Mucosa of gallbladder (tissue), 1 donor: ENCODE measurements around the gene ZBTB37. TPM values are rescaled to one million over a fixed set of nuclear protein-coding genes. Genes with fewer than 3 reads are reported as not detected.
"Not testable (repeated sequence)": the region's sequence is repeated elsewhere in the genome, so short reads cannot be mapped to it uniquely, and the experiment has no call there.

Experiments
- DNase-seq: peaks from one replicate; pipeline ENCODE4 v3.0.0-alpha.2; 2020; ENCODE audit warnings: low spot score
- total RNA-seq: library from RNA; stranded (reverse); gene quantifications from one replicate; pipeline ENCODE4 v1.2.1, GENCODE V29; 2021
- donor health status: DM: no; HTN: no; CAD: no.

ZBTB37 gene, protein sequence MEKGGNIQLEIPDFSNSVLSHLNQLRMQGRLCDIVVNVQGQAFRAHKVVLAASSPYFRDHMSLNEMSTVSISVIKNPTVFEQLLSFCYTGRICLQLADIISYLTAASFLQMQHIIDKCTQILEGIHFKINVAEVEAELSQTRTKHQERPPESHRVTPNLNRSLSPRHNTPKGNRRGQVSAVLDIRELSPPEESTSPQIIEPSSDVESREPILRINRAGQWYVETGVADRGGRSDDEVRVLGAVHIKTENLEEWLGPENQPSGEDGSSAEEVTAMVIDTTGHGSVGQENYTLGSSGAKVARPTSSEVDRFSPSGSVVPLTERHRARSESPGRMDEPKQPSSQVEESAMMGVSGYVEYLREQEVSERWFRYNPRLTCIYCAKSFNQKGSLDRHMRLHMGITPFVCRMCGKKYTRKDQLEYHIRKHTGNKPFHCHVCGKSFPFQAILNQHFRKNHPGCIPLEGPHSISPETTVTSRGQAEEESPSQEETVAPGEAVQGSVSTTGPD
- total RNA-seq = 13.0 TPM

DNA sequence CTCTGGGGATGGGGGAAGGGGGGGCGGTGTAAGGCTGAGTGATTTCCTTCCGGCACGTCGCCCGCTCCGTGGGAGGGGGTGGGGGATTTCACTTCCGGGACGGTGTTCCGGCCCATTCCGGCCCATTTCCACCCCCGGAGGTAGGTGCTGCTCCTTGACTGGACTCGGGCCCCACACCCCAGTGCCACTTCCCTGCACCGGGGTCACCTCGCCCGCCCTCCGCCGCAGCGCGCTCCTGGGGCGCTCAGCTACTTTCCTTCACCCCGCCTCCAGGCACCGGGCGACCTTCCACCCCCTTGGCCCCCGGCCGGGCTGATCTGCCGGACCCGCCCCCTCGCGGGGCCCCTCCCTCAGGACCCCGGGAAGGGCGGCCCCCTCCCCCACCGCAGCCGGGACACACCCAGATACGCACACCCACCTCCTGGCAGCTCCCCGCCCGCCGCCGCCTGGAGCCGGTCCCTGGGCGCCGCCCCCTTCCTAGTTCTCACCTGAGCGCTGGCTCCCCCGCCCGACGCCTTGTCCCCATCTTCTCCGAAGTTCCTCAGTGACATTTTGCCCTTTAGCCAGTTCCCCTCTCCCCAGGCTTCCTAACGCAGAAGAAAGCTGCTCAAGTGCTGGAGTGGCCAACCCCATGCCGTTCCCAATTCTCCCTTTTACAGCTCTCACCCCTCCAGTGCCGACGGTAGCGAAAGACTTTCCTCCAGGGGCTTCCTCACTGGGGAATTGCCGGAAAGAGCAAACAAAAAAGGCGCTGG, at the start of gene ZBTB37:
Gene ZBTB37, plus strand, starts transcription at position 115 of the 755 bp plus-strand sequence. CDS start 1,846 bp downstream, outside the sequence.
- peak; percentile 92 for DNase-seq

DNA sequence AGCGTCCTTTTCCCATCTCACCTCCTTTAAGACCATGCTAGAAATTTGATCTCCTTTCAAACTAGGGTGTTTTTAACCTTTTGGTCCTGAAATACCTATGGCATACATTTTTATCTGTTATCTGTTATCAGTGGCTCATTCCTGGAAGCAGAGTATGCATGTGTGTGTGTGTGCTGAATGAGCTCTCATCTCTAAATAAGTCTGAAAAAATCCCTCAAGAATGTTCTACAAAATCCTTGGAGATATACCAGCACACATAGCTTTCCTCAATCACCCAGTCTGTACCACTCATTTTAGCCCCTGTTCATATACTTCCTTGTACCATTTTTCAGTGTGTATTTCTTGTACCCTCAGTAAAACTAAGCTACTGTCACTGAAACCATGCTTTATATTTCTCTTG, 49.7 kb upstream of the ZBTB37 start:
- no peak for DNase-seq

DNA sequence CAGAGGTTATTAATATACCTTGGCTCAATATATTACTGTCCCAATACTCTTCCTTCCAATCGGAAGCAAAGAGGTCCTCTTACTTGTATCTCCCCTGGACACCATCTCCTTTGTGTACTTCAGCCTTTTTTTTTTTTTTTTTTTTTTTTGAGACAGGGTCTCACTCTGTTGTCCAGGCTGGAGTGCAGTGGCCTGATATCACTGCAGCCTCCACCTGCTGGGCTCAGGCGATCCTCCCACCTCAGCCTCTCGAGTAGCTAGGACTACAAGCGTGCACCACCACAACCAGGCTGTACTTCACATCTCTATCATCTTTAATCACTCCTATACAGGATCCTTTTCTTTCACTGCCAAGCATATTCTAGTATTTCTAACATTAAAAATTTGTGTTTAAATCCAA, 46.5 kb upstream of the ZBTB37 start:
- no peak for DNase-seq

DNA sequence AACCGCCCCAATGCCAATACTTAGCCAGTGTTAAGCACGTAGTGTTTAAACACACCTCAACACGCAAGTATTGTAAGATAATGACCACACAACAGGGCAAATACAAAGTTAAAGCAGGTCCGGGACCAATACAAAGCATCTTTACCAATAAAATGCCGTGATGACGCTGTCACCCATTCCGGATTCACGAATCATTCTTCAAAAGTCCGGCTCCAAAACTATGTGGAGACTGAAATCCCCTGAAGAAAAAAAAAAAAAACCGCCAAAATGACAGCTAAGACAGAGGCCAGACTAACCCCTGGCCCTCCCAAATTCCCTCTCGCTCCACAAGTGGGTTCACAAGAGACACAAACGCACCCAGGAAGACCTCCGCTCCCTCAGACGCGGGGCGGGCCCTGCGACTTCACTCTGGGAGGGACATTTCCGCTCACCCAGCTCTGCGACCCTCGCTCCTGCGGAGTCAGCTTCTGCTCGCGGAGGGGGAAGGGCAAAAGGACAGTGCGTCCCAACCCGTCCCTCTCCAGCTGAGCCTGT, 44.3 kb upstream of the ZBTB37 start:
- DNase-seq = no peak

DNA sequence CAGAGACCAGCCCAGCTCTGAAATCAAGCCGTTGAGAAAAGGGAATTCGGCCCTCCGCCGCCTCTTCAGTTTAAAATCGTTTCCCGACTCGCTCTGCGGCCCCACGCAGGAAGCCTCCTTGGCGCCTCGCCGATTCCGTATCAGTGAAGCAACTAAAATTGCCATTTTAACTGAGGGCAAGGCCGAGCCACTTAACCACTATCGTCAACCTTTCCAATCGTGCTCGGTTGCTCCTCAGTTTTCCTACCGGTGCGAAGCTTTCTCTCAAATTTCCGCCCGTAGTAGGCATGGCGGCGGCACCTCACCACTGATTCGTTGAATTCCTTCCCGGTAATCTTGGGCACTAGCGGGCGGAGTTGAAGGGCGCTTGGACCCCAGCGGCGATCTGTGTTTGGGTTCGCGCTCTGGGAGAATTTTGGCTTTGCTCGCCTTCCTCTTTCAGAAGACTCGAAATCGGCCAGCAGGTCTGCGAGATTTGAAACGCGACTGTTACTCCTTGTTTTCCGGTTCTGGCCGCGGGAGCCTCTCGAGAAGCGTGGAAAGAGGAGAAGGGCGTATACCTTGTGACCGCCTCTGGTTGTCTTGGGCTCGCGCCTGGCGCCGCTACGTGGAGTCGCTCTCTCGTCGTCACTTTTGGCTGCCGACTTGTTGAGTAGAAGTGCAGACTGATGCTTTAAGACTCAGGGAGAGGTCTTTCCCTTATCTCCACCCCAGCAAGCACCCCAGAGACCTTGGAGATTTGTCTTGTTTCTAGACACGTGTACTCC, 43.7 kb upstream of the ZBTB37 start, which contains the start of the genes CENPL and DARS2:
Gene CENPL, minus strand, starts transcription at position 569 of the 767 bp plus-strand sequence. CDS start 13,584 bp downstream, outside the sequence.
Gene DARS2, plus strand, starts transcription at position 359 of the 767 bp plus-strand sequence. CDS start 557 bp downstream, outside the sequence.
- peak; percentile 97 for DNase-seq

DNA sequence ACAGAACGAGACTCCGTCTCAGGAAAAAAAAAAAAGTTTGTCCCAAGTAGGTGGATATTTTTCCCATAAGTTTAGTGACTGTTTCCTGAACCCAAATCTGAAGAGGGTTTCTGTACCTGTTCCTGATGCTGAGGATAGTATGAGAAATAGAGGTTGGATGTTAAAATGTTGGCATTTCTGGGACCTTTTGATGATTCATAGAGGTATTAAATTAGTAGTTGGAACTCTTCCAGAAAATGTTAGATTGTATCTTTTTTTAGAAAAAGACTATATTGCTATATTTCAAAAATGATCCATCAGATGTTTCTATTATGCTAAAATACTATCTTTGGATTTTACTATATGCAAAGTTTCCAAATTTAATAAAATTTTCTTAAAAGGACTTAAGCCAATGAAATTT, 40.6 kb upstream of the ZBTB37 start:
- no peak for DNase-seq

DNA sequence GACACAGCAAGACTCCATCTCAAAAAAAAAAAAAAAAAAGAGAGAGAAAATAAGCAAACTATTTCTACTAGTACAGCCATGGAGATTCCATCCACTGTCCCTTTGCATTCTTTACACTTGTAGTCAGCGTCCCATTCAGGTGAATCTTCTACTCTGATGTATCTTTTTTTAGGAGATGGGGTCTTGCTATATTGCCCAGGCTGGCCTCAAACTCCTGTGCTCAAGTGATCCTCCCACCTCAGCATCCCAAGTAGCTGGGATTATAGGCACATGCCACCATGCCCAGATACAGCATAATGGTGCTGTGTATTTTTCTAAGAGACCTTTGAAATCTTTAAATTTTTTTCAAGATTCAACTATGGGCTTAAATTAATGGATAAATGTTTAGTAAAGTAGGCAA, 35.4 kb upstream of the ZBTB37 start:
- DNase-seq = no peak

DNA sequence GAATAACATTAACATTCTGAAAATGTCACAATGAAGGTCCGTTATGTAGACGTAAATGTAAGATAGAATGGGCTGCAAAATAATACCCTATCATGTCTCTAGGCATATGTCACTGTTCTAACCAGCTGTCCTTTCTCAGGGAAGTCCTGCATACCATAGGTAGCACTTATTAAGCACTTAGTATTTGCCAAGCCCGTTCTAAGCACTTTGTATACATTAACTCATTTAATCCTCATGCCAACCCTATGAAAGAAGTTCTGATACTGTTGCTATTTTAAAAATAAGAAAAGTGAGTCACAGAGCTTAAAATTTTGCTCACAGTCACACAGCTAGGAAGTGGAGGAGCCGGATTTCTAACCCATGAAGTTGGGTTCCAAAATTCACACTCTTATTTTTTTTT, 16.1 kb upstream of the ZBTB37 start:
- DNase-seq = no peak

DNA sequence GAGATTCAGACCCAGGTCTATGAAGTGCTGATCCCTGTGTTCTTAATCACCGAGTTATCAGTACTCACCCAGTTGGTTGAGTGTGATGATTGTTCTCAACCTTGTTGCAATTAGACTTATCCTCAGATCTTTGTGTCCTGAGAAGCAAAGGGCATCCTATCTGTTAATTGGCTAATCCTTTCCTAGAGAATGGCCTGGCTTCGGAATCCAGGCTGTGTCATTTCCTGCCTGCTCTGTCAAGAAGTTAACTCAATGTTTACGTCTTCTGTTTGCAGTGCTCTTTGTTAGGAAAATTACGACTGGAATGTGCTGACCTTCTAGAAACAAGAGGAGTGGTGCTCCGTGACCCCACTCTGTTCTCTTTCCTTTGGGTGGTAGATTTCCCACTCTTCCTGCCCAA, 15.1 kb upstream of the ZBTB37 start:
- no peak for DNase-seq

DNA sequence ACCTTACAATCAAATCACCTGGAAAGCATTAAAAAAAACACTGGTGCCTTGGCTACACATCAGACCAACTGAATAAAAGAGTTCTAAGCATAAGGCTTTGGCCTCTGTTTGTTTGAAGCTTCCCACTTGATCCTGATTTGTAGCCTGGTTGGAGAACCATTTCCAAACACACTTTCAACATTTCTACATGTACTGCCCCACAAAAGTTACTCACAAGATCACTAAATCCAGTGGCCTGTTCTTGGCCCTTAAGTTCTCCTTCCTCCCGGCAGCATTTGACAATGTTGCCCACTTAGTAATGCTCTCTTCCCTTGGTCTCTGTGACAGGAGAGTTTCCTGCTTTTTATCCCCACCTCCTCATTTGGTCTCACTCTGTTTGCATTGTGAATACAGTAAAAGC, 12.2 kb upstream of the ZBTB37 start:
- DNase-seq = no peak

DNA sequence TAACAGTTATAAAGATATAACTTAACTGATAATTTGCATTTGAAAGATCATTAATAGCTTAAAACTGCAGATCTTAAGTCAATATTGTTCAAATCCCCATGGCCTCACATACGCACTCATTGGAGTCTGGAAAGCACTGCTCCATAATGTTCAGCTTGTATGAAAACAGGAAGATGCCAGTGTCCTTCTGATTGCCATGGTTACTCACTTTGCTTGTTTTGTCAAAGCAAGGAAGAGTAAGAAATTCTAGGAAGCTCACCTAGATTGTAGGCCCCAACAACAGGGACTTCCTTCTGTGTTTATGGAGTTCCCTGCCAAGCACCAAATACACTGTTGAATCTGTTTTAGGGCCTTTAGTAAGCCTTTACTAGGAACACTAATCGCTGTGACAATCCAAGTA, 11.3 kb upstream of the ZBTB37 start:
- no peak for DNase-seq

DNA sequence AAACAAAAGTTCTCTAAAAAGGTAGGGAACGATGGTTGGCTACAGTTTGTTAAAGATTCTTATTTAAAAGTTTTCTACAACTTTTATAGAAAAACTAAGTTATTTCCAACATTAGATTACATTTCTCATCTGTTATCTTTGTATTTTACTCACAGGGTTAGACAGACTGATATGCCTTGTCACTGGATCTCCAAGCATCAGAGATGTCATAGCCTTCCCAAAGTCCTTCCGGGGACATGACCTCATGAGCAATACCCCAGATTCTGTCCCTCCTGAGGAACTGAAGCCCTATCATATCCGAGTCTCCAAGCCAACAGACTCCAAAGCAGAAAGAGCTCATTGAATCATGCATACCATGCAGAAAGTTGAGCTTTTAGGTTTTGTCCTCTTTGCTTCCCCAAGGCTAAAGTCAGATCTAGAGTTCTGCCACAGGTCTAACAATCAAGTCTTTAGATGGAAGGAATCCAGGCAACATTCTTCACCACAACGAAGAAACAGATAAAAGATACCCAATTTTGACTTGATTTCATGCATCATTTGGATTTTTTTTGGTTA, 10.7 kb upstream of the ZBTB37 start:
- DNase-seq = no peak

DNA sequence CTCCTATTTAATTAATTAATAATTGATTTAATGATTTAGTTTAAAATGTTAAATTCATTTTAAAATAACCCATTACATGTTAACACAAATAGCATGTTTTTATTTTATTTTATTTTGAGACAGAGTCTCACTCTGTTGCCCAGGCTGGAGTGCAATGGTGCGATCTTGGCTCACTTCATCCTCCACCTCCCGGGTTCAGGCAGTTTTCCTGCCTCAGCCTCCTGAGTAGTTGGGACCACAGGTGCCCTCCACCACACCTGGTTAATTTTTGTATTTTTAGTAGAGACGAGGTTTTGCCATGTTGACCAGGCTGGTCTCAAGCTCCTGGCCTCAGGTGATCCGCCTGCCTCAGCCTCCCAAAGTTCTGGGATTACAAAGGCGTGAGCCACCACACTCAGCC, 8.6 kb upstream of the ZBTB37 start:
- not testable (repeated sequence) for DNase-seq

DNA sequence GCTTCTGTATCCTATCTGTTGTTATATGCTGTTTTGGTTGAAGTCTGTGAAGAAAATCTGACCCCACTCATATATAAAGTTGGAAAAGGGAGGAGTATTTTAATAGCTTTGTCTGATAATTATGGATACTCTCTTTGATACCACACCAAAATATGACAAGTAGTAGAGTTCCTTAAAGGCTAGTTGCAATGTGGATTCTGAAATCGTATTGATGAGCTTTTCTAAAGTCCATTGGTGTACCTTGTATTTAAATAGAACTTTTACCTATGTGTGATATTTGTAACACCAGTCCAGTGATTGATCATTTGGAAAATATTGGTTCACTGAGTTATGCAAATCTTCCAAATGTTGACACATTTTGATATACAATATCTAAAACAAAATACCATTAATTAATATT, 8.1 kb upstream of the ZBTB37 start:
- no peak for DNase-seq

DNA sequence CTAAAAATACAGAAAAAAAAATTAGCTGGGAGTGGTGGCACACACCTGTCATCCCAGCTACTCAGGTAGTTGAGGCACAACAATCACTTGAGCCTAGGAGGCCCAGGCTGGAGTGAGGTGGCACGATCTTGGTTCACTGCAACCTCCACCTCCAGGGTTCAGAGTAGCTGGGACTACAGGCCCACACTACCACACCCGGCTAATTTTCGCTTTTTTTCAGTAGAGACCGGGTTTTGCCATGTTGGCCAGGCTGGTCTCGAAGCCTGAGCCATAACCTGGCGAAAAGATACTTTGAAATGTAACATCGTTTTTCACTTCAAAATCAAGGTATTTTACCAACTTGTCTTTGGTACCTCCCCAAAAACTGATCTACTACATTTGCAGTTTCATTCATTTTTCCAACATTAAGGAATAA, 6.4 kb upstream of the ZBTB37 start:
- DNase-seq = no peak

DNA sequence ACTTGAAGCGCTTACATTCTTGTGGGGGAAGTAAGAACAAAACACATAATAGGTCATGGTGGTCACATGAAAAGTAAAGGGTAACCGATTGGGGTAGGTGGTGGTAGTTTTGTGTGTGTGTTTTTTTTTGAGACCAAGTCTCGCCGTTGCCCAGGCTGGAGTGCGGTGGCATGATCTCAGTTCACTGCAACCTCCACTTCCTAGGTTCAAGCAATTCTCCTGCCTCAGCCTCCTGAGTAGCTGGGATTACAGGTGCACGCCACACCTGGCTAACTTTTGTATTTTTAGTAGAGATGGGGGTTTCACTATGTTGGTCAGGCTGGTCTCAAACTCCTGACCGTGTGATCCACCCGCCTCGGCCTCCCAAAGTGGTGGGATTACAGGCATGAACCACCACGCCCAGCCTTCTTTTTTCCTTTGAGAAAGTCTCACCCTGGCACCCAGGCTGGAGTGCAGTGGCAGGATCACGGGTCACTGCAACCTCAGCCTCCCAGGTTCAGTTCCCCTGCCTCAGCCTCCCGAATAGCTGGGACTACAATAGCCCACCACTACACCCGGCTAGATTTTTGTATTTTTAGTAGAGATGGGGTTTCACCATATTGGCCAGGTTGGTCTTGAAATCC, 5.9 kb upstream of the ZBTB37 start:
- not testable (repeated sequence) for DNase-seq

DNA sequence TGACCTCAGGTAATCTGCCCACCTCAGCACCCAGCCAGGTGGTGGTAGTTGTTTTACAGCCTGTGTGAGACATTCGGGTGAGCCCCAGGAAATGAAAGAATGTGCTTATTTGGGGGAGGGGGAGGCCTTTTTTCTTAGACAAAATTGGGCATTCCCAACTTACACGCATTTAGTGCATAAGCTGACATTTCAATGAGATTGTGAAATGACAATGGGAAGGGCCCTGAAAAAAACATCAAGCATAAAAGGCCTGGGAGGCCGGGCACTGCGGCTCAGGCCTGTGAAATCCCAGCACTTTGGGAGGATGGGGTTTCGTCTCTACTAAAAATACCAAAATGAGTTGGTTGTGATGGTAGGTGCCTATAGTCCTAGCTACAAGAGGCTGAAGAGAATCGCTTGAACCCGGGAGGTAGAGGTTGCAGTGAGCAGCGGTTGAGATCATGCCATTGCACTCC, 5.4 kb upstream of the ZBTB37 start:
- DNase-seq = no peak

DNA sequence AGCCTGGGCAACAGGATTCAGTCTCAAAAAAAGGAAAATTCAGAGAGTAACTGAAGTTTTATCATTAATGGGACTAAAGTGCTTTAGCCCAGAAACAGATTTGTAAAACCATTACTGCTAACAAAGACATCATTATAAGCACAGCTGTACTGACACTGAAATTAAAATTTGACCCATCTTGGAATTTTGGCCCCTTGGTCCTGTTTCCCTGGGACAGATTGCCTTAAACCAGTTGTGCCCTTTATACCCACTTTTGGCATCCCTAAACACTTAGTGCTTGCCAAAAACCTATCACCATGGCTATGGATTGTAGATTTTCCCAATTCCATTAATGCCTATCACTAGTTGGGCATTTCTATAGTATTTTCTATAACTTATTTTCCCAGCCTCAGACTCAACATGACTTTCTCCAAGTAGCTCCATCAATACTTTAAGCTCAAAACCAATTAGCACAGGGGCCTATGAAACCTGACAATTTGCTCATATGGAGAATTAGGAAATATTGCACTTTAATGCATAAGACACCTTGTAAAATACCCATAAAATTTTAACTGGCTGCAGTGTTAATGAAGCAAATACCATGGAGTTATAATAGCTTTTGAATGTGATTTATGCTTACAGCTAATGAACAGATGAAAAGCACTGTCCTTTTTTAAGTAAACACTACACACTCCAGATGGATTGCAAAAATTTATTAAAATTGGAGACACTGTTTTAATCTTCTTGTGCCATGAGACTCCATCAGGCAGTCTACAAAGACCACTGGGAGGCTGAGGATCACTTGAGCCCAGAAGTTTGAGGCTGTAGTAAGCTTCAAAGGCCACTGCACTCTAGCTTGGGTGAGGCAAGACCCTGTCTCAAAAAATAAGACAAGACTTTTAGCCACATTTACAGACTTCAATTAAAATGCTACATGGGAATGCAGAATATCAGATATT, 4.7 kb upstream of the ZBTB37 start:
- DNase-seq = no peak

DNA sequence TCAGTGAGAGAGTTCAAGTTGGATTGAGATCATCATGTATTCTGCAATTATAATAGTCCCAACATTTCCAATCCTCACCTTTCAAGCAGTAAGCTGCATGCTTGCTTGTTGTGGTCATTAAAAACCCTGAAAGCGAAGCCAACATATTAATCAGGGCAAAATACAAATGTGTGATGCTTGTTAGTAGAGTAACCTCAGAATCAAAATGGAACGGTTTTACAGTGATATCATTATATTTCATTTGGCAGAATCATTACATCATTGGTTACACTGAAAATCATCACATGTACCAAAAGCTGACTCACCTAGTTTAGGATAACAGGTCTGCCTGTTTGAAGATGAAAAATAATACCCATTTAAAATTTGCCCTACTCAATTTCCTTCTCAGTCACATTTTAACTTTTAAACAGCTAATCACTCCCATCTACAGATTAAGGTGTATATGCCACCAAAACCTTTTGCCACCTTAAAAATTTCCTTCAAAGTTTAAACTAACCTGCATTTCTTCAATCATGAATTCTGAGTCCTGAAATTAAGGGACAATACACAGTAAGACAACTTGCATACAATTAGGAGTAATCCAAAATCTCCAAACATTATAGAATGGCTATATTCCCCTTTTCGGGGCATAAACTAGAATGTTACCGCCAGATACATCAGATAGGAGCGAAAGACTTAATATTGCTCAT, 3.9 kb upstream of the ZBTB37 start:
- no peak for DNase-seq
